Measurements from ENCODE around the gene TRAPPC3L.
A peak's percentile ranks its signal among the peaks of the same experiment; 100 is the strongest.

The TRAPPC3L gene

DNA sequence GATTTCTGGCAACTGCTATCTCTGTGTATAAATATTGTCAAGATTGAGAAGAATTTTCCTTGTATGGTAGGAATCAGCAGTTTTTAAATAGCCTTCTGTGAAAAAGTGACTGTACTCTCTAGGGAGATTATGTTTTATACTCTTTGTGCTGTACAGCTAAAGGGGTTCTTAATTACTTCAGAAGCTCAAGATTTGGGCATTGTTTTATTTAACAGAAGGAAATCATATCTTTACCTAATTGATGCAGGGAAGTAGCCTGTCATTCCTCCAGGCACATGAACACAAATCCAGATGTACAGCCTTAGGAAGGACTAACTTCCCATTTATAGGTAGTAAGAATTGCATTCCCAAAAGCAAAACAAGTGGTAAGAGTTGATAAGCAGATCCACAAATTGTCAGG, 32.8 kb downstream of the TRAPPC3L start:
- Histone ChIP-seq H3K9me2 (replicated peaks; ENCODE audit: control insufficient read depth, low read length) (no peaks in the 10 kb centered on the region), H3K4me3 (ENCODE audit: low read length) (no peak overlapping the region), H3K9me3 (ENCODE audit: control insufficient read depth, insufficient read depth, low read length) (no peaks in the 10 kb centered on the region), H3K27ac (ENCODE audit: low read depth, low read length) (no peak overlapping the region), H3K27me3 (ENCODE audit: control insufficient read depth, low read length) (peaks cover 9% of the 10 kb centered on the region), H3K79me2 (ENCODE audit: control insufficient read depth, low read length) (no peaks in the 10 kb centered on the region), H3F3A (ENCODE audit: control insufficient read depth, insufficient read depth) (no peaks in the 10 kb centered on the region), H4K20me1 (ENCODE audit: control insufficient read depth, insufficient read depth, low read depth, low read length) (no peaks in the 10 kb centered on the region), H3K4me2 (ENCODE audit: low read length) (no peak overlapping the region), H3K36me3 (ENCODE audit: control insufficient read depth, low read length) (no peaks in the 10 kb centered on the region), H3K4me1 (ENCODE audit: control insufficient read depth, low read length) (no peaks in the 10 kb centered on the region)
- TF ChIP-seq, protein P1, sequence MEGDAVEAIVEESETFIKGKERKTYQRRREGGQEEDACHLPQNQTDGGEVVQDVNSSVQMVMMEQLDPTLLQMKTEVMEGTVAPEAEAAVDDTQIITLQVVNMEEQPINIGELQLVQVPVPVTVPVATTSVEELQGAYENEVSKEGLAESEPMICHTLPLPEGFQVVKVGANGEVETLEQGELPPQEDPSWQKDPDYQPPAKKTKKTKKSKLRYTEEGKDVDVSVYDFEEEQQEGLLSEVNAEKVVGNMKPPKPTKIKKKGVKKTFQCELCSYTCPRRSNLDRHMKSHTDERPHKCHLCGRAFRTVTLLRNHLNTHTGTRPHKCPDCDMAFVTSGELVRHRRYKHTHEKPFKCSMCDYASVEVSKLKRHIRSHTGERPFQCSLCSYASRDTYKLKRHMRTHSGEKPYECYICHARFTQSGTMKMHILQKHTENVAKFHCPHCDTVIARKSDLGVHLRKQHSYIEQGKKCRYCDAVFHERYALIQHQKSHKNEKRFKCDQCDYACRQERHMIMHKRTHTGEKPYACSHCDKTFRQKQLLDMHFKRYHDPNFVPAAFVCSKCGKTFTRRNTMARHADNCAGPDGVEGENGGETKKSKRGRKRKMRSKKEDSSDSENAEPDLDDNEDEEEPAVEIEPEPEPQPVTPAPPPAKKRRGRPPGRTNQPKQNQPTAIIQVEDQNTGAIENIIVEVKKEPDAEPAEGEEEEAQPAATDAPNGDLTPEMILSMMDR (IDR thresholded peaks at IDR 0.05; ENCODE audit: low read depth, low read length, poor library complexity, severe bottlenecking): no peak
- TF ChIP-seq EZH2phosphoT487 (IDR thresholded peaks at IDR 0.05; ENCODE audit: borderline replicate concordance, low read length): no peak

DNA sequence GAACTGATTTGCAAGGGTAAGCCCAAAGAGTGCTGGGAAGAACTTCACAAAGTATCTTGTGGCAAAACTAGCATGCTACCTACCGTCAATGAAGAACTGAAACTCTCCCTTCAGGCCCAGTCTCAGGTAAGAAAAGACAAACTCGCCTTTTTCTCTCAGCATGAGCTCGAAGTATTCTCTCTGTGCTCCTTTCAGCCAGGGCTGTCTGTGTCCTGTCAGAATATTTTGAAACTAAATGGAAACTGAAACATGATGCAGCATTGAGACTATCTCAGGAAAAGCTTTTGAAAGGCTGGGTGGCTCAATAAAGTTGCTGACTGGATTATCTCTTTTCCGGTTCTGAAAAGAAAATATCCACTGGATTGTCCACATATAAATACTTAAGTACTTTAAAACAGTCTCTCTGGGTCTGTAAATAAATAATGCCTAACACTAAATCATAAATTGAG, 33.3 kb downstream of the TRAPPC3L start:
- no peak overlapping the region for H3K4me2 ChIP-seq (ENCODE audit: low read length)
- H3K27me3 ChIP-seq (ENCODE audit: control insufficient read depth, low read length): peaks cover 9% of the 10 kb centered on the region
- H3K4me3 ChIP-seq (ENCODE audit: low read length): no peak overlapping the region

DNA sequence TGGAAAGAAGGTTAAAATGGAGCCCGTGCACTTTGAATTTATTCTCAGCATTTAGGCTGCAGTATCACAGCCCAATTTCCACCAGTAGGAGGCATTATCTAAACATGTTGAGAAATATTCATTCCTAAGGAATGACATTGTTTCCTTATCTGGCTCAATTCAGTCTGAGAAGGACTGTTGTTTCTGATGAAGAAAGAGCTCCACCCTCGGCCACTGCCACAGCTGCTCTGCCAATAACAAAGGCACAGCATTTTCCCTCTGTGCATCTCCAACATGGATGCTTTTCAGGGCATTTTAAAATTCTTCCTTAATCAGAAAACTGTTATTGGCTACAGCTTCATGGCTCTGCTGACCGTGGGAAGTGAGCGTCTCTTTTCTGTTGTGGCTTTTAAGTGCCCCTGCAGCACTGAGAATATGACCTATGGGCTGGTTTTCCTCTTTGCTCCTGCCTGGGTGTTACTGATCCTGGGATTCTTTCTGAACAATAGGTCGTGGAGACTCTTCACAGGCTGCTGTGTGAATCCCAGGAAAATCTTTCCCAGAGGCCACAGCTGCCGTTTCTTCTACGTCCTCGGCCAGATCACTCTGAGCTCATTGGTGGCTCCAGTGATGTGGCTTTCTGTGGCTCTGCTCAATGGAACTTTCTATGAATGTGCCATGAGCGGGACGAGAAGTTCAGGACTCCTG, 33.9 kb downstream of the TRAPPC3L start, which contains the start of gene CALHM5:
Gene CALHM5, plus strand, starts transcription at position 216 of the 687 bp plus-strand sequence. Its CDS starts 58 bp downstream, at position 274.
- Histone ChIP-seq H3K36me3 (ENCODE audit: control insufficient read depth, low read length) (no peaks in the 10 kb centered on the region), H3K27ac (ENCODE audit: low read depth, low read length) (no peak within 1 kb of the TSS), H3K27me3 (ENCODE audit: control insufficient read depth, low read length) (peaks cover 9% of the 10 kb centered on the region), H3K4me3 (ENCODE audit: low read length) (no peak within 1 kb of the TSS), H3K4me2 (ENCODE audit: low read length) (no peak within 1 kb of the TSS), H3K4me1 (ENCODE audit: control insufficient read depth, low read length) (no peaks in the 10 kb centered on the region), H3K9me2 (replicated peaks; ENCODE audit: control insufficient read depth, low read length) (no peaks in the 10 kb centered on the region), H3K79me2 (ENCODE audit: control insufficient read depth, low read length) (no peaks in the 10 kb centered on the region), H4K20me1 (ENCODE audit: control insufficient read depth, insufficient read depth, low read depth, low read length) (no peaks in the 10 kb centered on the region), H3F3A (ENCODE audit: control insufficient read depth, insufficient read depth) (no peaks in the 10 kb centered on the region), H3K9me3 (ENCODE audit: control insufficient read depth, insufficient read depth, low read length) (no peaks in the 10 kb centered on the region)
- TF ChIP-seq, protein P1 (IDR thresholded peaks at IDR 0.05; ENCODE audit: low read depth, low read length, poor library complexity, severe bottlenecking): peak; percentile 30
- no peak for TF ChIP-seq EZH2phosphoT487 (IDR thresholded peaks at IDR 0.05; ENCODE audit: borderline replicate concordance, low read length)

More for the DNA sequence above, 33.3 kb downstream of the TRAPPC3L start:
- Histone ChIP-seq H3K27ac (ENCODE audit: low read depth, low read length) (no peak overlapping the region), H3K36me3 (ENCODE audit: control insufficient read depth, low read length) (no peaks in the 10 kb centered on the region), H3K4me1 (ENCODE audit: control insufficient read depth, low read length) (no peaks in the 10 kb centered on the region), H4K20me1 (ENCODE audit: control insufficient read depth, insufficient read depth, low read depth, low read length) (no peaks in the 10 kb centered on the region), H3K9me2 (replicated peaks; ENCODE audit: control insufficient read depth, low read length) (no peaks in the 10 kb centered on the region), H3F3A (ENCODE audit: control insufficient read depth, insufficient read depth) (no peaks in the 10 kb centered on the region), H3K9me3 (ENCODE audit: control insufficient read depth, insufficient read depth, low read length) (no peaks in the 10 kb centered on the region), H3K79me2 (ENCODE audit: control insufficient read depth, low read length) (no peaks in the 10 kb centered on the region)
- no peak for TF ChIP-seq EZH2phosphoT487 (IDR thresholded peaks at IDR 0.05; ENCODE audit: borderline replicate concordance, low read length)
- TF ChIP-seq, protein P1 (IDR thresholded peaks at IDR 0.05; ENCODE audit: low read depth, low read length, poor library complexity, severe bottlenecking): no peak

Data from DOHH2 (cell line).